ENCODE results near the gene WDR5.
A peak's percentile ranks its signal among the peaks of the same experiment; 100 is the strongest.

WDR5 gene

DNA sequence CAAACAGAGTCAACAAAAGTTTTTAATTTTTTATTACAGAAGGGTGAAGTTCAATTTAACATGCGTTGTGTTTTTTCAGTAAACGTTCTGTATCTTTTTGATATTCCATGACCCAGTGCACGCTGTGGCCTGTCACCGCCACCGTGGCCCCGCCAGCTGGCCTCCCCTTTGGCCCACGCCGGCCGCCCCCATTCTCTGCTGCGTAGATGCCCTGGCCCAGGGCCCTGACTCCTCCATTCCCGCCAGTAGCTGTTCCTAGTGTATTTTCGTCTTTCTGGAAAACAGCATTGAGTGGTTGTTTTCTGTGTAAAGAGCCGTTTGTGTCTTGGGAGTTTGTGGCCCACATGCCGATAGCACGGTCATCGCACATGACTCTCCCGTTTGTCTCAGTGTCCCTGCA lies 22.4 kb downstream of the WDR5 start:
- no peak for DNase-seq (ENCODE audit: low read depth in 3 of 3)

DNA sequence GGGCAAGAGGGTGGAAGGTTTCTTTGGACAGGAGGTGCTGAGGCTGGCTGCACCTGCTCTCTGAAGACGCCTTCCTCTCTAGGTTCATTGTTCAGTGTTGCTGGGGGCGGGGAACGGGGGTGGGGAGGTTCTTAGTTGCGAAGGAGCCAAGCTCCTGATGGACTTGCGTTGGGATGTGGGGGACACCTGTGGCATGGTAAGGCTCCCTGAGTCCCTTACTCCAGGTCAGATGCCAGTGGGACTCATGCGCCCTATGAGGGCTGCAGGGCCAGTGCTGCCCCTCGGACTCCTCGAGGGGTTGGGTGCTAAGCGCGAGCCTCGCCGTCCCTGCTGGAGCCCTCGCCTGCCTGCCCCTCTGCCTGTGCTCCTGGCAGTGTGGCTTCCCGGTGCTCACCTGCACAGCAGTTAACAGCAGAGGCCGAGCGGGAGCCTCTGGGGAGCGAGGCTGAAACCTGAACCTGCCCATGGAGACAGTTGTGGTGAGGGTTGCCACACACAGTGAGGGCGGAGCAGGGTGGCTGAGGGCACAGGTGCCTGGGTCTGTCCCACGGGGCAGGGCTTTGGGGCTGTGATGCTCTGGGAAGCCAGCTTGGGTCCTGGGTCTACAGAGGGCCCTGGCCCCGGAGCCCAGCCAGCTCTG lies 23.0 kb downstream of the WDR5 start:
- DNase-seq (ENCODE audit: low read depth in 3 of 3) = no peak

DNA sequence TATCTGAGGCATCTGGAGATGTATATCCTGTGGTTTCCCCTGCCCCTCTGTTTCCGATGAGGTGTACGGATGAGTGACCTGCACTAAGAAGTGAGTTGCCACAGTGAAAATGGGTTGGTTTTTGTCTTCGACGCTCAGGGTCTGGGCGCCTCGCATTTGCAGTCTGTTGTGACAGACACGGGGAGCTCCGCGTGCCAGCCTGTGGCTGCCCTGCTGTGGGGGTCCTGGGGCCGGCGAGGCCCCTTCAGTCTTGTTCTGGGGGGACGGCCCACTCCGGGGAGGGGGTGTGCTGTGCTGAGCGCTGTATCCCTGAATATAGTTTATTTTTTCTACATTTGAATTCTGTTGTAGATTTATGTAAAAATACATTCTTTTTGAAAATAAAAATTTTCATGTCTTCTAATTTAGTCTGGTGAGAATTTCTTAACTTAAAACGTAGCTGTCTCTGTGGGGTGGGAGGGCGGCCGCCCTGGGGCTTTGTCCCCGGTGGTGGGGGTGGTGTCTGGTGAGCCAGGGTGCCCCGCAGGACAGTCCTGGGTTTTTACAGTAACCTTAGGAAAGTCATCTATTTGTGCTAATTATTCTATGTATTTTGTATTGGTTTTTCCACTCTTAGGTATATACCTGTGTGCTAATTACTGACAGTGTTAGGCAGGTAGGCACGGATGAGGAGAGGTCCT lies 23.8 kb downstream of the WDR5 start:
- DNase-seq (ENCODE audit: low read depth in 3 of 3) = no peak

- no peak for DNase-seq (ENCODE audit: low read depth in 3 of 3)
These were observed 25.8 kb downstream of the WDR5 start for GRCh38 chr9:134161647-134162046.

DNA sequence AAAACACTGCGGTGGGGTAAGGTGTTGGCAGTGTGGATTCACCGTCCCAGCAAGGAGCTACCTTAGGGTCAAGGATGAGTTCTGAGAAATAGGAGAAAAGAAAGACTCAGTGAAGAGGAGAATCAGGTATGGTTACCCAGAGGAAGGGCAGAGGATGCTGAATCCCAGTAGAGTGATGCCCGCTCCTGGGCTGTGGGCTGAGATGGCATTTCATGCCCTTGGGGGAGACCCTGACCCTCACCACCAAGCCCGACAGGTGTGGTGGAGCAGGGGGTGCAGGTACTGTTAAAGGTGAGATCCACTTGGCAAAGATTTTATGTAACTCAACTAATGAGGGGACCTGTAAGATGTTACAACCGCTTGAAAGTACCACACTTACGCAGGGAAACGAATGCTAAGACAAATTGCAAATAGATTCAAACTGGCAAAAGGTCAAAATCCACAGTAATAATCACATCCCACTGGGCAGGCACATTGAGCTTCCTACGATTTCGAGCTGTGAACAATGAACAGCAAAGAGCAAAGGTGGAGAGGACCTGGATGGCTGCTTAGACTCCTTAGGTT lies 26.4 kb downstream of the WDR5 start:
- no peak for DNase-seq (ENCODE audit: low read depth in 3 of 3)

DNA sequence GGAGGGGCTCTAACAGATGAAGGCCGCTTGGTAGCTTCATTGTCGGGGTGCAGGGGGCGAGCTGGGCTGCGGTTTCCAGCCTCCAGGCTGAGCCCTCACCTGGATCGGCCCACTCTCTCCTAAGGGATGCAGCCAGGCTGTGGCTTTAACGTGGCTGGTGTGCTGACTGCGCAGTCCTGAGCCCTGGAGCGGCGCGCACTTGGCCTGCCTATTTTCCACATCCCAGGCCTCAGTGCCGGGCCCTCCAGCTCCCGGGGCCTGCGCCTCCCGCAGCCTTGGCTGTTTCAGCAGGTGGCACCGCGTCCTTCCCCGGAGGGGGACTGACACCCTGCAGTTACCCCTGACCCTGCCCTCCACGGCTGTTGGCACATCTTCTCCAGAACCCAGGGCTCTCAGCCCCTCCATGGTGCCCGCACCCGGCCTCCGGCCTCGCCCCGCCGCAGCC lies 27.1 kb downstream of the WDR5 start:
- no peak for DNase-seq (ENCODE audit: low read depth in 3 of 3)

DNA sequence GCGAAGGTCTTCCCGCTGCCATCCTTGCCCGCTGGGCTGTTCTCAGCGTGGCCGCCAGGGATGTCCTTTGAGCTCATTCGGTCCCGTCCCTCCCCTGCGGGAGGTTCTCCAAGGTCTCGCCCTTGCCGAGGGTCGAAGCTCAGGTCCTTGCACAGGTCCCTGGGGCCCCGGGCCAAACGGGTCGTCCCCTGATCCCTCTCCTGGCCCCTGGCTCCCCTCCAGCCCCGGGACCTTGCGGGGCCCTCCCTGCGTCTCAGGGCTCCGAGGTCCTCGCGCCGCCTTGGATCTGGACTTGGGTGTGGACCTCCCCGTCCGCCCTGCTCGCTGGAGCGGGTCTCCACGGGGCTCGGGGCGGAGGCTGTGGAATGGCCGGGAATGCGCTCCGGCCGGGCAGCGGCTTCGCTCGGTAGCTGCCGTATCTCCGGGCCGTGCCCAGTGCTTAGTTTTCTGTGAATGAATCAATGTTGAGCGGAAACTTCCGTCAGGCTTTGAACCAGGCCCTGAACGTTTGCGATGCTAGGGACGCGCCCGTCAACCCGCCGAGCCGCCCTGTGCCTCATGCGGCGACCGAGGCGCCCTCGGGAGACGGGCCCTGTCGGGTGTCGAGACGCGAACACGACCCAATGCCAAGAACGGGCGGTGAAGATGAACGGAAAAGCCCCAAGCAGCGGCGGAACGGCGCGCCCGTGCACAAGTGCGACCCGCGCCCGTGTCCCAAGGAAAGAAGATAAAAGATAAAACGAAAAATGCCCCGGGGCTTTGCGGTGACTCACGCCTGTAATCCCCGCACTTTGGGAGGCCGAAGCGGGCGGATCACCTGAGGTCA lies 27.7 kb downstream of the WDR5 start:
- peak; percentile 34 to 55 (median 55) for DNase-seq (ENCODE audit: low read depth in 3 of 3)

DNA sequence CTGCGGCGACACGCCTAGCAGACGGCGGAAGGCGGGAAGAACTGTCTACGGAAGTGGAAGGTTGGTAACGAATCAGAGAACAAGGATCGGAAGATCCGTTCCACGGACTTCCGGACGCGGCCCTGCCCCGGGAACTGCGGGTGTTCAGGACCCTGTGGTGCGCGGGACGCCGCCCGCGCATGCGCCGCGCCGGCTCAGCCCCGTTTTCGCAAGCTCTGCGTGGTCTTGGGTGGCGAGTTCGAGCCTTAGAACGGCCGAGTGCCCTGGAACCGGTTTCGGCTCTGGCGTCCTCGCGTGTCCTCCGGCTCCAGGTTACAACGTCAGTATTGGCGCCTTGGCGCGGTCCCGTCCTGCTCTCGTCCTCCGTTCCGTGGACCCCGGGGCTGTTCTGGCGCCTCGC lies 29.0 kb downstream of the WDR5 start:
- no peak for DNase-seq (ENCODE audit: low read depth in 3 of 3)

- peak in 2 of 3 donors; percentile 20 to 40 for DNase-seq (ENCODE audit: low read depth in 3 of 3)
These were observed 29.8 kb downstream of the WDR5 start for GRCh38 chr9:134165357-134166315.

- no peak for DNase-seq (ENCODE audit: low read depth in 3 of 3)
These were observed 30.5 kb downstream of the WDR5 start for GRCh38 chr9:134166374-134166773.

DNA sequence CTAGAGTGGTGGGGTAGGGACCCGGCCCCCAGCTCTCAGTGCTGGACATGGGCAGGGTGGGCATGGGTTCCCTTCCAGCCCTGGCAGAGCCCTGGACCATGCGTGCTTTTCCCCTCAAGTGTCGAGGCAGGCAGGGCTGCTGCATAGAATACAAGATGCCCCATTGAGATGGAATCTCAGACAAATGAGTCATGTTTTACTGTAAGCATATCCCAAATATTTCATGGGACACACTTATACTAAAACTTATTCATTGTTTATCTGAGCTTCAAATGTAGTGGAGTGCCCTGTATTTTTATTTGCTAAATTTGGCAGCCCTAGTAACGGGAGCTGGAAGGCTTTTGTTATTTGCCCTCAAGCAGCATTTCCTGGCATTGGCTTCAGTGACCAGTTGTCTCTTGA lies 31.6 kb downstream of the WDR5 start:
- no peak for DNase-seq (ENCODE audit: low read depth in 3 of 3)

GRCh38 chr9:134168757-134169550 lies 33.1 kb downstream of the WDR5 start:
- no peak for DNase-seq (ENCODE audit: low read depth in 3 of 3)

DNA sequence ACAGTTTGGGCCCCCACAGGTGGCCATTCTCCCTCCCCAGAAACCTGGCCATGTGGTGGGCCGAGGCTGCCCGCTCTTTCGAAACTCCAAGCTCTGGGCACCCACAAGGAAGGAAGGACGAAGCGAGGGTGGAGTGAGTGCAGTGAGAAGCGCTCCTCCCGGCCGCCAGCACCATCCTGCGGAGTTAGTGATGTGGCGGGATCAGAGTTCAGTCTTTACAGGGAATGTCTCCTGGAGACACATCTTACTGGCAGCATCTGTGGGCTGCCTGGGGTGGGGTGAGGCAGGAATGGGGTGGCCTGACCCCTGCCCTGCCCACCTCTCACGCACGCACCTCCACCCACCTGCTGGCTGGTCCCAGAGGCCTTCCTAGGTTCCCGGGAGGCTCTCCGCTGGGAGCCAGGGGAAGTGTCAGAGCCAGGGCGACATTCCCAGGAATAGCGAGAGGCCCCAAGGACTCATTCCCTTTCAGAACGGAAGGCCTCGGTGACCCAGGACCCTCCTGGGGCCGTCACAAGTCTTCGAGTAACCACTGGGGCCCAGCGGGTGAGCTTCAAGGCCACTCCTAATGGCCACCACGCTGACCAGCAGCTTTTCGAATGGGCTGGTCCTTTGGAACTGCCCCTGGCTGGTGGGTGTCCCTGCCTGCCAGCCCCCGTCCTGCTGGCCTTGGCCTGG lies 34.0 kb downstream of the WDR5 start:
- DNase-seq (ENCODE audit: low read depth in 3 of 3) = no peak

DNA sequence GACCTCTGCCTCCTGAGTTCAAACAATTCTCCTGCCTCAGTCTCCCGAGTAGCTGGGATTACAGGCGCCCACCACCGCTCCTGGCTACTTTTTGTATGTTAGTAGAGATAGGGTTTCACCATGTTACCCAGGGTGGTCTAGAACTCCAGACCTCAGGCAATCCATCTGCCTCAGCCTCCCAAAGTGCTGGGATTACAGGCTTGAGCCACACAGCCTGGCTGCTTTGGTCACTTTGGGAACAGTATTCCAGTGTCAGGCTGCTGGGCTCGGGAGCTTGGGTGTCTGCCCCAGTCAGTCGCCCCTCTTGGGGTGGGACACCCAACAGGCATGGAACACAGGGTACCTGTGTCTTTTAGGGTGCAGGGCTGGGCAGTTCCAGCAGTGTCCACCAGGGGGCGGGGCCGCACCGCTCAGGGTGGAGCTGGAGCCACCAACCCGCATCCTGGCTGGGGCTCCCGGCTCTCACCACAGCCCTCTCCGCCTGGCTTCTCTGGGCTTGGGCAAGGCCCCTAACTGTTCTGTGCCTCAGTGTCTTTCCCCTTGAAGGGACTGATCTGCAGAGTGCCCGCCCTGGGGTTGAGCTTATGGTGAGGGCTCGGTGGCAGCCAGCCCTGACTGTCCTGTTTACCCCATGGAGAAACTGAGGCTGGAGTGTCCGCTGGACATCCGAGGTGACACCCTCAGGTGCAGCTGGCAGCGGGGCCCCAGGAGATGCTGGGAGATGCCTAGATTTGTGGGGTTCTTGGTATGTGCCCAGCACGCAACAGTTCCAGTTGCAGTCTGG lies 34.8 kb downstream of the WDR5 start:
- DNase-seq (ENCODE audit: low read depth in 3 of 3) = no peak

DNA sequence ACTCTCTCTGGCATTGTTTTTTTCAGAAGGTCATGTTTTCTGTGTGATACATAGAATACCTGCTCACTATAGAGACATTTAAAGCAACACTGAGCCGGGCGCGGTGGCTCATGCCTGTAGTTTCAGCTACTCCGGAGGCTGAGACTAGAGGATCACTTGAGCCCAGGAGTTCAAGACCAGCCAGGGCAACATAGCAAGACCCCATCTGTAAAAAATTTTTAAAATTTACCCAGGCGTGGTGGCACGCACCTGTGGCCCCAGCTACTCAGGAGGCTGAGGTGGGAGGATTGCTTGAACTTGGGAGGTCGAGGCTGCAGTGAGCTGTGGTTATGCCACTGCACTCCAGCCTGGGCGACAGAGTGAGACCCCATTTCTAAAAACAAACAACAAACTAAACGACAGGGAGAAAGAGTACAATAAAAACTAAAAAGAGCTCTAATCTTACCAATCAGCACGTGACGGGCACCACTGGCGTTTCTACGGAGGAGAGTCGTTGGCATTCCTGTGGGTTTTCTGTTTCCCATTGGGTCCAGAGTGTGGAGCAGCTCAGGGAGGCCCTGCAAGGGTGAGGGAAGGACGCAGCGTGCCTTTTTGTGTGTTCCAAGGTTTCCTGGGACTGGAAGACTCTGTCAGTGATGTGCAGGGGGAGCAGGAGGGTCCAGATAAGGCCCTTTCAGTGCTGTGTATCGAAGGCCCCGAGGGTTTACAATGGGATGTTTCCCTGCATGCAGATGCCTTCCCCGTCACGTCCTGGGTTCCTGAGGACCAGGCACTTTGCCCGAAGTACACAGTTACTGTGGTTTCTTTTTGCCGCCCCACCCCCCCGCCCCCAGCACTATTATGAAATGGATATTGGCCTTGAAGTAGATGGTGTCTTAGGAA lies 35.7 kb downstream of the WDR5 start:
- DNase-seq (ENCODE audit: low read depth in 3 of 3) = no peak

- DNase-seq (ENCODE audit: low read depth in 3 of 3) = no peak
These were observed 36.6 kb downstream of the WDR5 start for GRCh38 chr9:134172198-134173126.

Measured in stimulated activated CD4-positive, alpha-beta T cell treated with anti-CD3 and anti-CD28 coated beads, TNF-alpha, amount 100 ng/mL, for 48 hours (primary cell).